ENCODE results near the gene S100A1. TPM values are rescaled to one million over a fixed set of nuclear protein-coding genes. Genes with fewer than 3 reads are reported as not detected.

Gene S100A1
- total RNA-seq, 1 experiment from 2014 or later, result 18.1 TPM

- Mint-ChIP-seq H3K36me3 (ENCODE audit: insufficient read depth, unreplicated experiment) (peaks cover 16% of the 10 kb centered on the region), H3K9me3 (ENCODE audit: unreplicated experiment) (no peaks in the 10 kb centered on the region), H3K4me1 (ENCODE audit: low read depth, unreplicated experiment) (peaks cover 19% of the 10 kb centered on the region), H3K27ac (ENCODE audit: unreplicated experiment) (peak overlapping the region; percentile 47), H3K4me3 (ENCODE audit: unreplicated experiment) (peak overlapping the region; percentile 55), H3K27me3 (ENCODE audit: insufficient read depth, unreplicated experiment) (no peaks in the 10 kb centered on the region)
- no peak for TF ChIP-seq CTCF (IDR thresholded peaks at IDR 0.05; ENCODE audit: insufficient read depth in 1 of 2, low read depth in 1 of 2, low read length in 1 of 2, severe bottlenecking in 1 of 2, unreplicated experiment in 1 of 2)
- Histone ChIP-seq H3K9me3 (no peaks in the 10 kb centered on the region), H3K4me3 (ENCODE audit: low read depth, low read length) (no peak overlapping the region), H3K27me3 (replicated peaks; ENCODE audit: control insufficient read depth, insufficient read depth, low read length) (no peaks in the 10 kb centered on the region), H3K36me3 (ENCODE audit: control insufficient read depth, insufficient read depth, low read length) (peaks cover 5% of the 10 kb centered on the region; the same call in 1 of the 2 replicates), H3K4me1 (peaks cover 14% of the 10 kb centered on the region)
- intact Hi-C loops (cut with micrococcal nuclease; ENCODE audit: unreplicated experiment), result loop anchor here (5.0 kb wide), 1 partner anchor 96 kb away; no protein-coding TSS in a partner anchor
- no TSS peak for BruUV-seq (replicated peaks)
- DNase-seq, result no peak
- CTCF ChIA-PET, result interaction anchor here (0.7 kb wide), 1 partner anchor 60 kb away, joined by 3 read pairs; no protein-coding TSS in a partner anchor
- POLR2A ChIA-PET, result no interaction called here
Observed at GRCh38 chr1:153673511-153673910, 45.3 kb downstream of the S100A1 start.

DNA sequence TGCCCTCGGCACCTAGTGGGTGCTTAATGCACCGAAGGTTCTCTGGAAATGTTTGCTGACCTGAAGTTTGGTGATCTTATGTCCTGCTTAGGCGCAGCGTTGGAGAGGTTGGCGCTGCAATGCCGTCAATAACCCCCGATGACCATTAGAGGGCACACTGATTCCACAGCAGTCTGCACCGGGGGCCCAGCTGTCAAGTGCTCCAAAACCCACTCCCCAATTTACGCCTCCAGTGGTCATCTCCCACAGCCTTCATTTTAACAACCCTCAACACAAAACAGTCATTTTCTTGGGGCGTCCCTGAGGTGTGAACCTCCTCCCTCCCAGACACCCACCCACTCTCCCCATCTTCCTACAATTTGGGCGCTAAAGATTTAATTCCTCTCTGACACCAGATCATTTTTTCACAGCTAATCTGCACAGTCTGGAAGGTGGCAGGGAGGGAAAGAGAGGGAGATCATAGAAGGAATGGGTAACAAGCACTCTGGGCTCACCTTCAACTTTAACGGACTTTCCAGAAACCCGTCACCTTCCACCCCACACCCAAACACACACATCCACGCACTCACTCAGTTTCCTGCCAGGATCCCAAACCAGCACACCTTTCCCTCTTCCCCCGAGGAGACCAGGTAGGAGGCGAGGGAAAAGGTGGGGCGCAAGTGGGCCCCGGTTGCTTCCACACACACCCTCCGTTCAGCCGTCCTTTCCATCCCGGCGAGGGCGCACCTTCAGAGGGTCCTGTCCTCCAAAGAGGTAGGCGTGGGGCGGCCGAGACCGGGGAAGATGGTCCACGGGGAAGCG, 49.7 kb downstream of the S100A1 start:
- Histone ChIP-seq H3K4me1 (peaks cover 16% of the 10 kb centered on the region), H3K27me3 (replicated peaks; ENCODE audit: control insufficient read depth, insufficient read depth, low read length) (no peaks in the 10 kb centered on the region), H3K9me3 (no peaks in the 10 kb centered on the region), H3K4me3 (ENCODE audit: low read depth, low read length) (peak overlapping the region; percentile 73), H3K36me3 (ENCODE audit: control insufficient read depth, insufficient read depth, low read length) (no peaks in the 10 kb centered on the region)
- CTCF ChIA-PET, result interaction anchor here (0.5 to 1.4 kb wide), 5 partner anchors 50 to 98 kb away, joined by 3 to 6 read pairs (median 5); partner anchors contain the start of genes INTS3, S100A13 and SLC27A3
- H3K4me1 Mint-ChIP-seq (ENCODE audit: low read depth, unreplicated experiment), result peaks cover 28% of the 10 kb centered on the region
- H3K27ac Mint-ChIP-seq (ENCODE audit: unreplicated experiment), result peak overlapping the region; percentile 18
- no peaks in the 10 kb centered on the region for H3K9me3 Mint-ChIP-seq (ENCODE audit: unreplicated experiment)
- intact Hi-C loops (cut with micrococcal nuclease; ENCODE audit: unreplicated experiment), result loop anchor here (1.0 to 5.0 kb wide), 6 partner anchors 71 to 312 kb away; partner anchors contain the start of genes GATAD2B, RAB13 and RPS27
- H3K27me3 Mint-ChIP-seq (ENCODE audit: insufficient read depth, unreplicated experiment), result peaks cover 9% of the 10 kb centered on the region
- TF ChIP-seq CTCF (IDR thresholded peaks at IDR 0.05; ENCODE audit: insufficient read depth in 1 of 2, low read depth in 1 of 2, low read length in 1 of 2, severe bottlenecking in 1 of 2, unreplicated experiment in 1 of 2), result peak; percentile 91 to 93
- DNase-seq, result peak; percentile 66 to 72
- BruUV-seq (replicated peaks), result no TSS peak
- H3K36me3 Mint-ChIP-seq (ENCODE audit: insufficient read depth, unreplicated experiment), result peaks cover 19% of the 10 kb centered on the region
- POLR2A ChIA-PET, result interaction anchor here (0.6 kb wide), 1 partner anchor 469 kb away, joined by 4 read pairs; no protein-coding TSS in a partner anchor
- peak overlapping the region; percentile 97 for H3K4me3 Mint-ChIP-seq (ENCODE audit: unreplicated experiment)

DNA sequence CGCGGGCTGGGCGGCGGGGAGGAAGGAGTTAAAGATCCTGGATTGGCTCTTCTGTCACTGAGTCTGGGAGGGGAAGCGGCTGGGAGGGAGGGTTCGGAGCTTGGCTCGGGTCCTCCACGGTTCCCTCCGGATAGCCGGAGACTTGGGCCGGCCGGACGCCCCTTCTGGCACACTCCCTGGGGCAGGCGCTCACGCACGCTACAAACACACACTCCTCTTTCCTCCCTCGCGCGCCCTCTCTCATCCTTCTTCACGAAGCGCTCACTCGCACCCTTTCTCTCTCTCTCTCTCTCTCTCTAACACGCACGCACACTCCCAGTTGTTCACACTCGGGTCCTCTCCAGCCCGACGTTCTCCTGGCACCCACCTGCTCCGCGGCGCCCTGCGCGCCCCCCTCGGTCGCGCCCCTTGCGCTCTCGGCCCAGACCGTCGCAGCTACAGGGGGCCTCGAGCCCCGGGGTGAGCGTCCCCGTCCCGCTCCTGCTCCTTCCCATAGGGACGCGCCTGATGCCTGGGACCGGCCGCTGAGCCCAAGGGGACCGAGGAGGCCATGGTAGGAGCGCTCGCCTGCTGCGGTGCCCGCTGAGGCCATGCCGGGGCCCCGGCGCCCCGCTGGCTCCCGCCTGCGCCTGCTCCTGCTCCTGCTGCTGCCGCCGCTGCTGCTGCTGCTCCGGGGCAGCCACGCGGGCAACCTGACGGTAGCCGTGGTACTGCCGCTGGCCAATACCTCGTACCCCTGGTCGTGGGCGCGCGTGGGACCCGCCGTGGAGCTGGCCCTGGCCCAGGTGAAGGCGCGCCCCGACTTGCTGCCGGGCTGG, 50.5 kb downstream of the S100A1 start, which contains the start of gene NPR1:
NPR1 (plus strand) TSS at position 170 of the 818 bp plus-strand sequence; CDS start at position 591, 421 bp downstream.
- ChIA-PET CTCF (interaction anchor here (0.6 to 1.4 kb wide), 6 partner anchors 49 to 316 kb away, joined by 3 to 6 read pairs (median 4); partner anchors contain the start of genes INTS3, S100A13 and SLC27A3), POLR2A (interaction anchor here (0.6 kb wide), 1 partner anchor 150 kb away, joined by 3 read pairs; no protein-coding TSS in a partner anchor)
- Mint-ChIP-seq H3K9me3 (ENCODE audit: unreplicated experiment) (no peaks in the 10 kb centered on the region), H3K36me3 (ENCODE audit: insufficient read depth, unreplicated experiment) (peaks cover 19% of the 10 kb centered on the region), H3K4me1 (ENCODE audit: low read depth, unreplicated experiment) (peaks cover 32% of the 10 kb centered on the region), H3K27ac (ENCODE audit: unreplicated experiment) (peak within 1 kb of the TSS; percentile 87), H3K27me3 (ENCODE audit: insufficient read depth, unreplicated experiment) (peaks cover 9% of the 10 kb centered on the region), H3K4me3 (ENCODE audit: unreplicated experiment) (peak within 1 kb of the TSS; percentile 97)
- intact Hi-C loops (cut with micrococcal nuclease; ENCODE audit: unreplicated experiment), result loop anchor here (2.0 to 5.0 kb wide), 2 partner anchors 244 to 308 kb away; partner anchors contain the start of genes GATAD2B and RAB13
- Histone ChIP-seq H3K4me1 (peaks cover 16% of the 10 kb centered on the region), H3K9me3 (no peaks in the 10 kb centered on the region), H3K27me3 (replicated peaks; ENCODE audit: control insufficient read depth, insufficient read depth, low read length) (no peaks in the 10 kb centered on the region), H3K36me3 (ENCODE audit: control insufficient read depth, insufficient read depth, low read length) (no peaks in the 10 kb centered on the region), H3K4me3 (ENCODE audit: low read depth, low read length) (peak within 1 kb of the TSS; percentile 73)
- peak in 1 of 2 experiments; percentile 45 for DNase-seq
- no peak for TF ChIP-seq CTCF (IDR thresholded peaks at IDR 0.05; ENCODE audit: insufficient read depth in 1 of 2, low read depth in 1 of 2, low read length in 1 of 2, severe bottlenecking in 1 of 2, unreplicated experiment in 1 of 2)
- BruUV-seq (replicated peaks), result no TSS peak
